ENCODE results near the gene SLC41A3.

SLC41A3 gene

GRCh38 chr3:126017362-126017761 is 66.6 kb downstream of the SLC41A3 start:
- H3K4me1 ChIP-seq (ENCODE audit: control insufficient read depth, insufficient read depth, low read length): no peaks in the 10 kb centered on the region
- no peaks in the 10 kb centered on the region for H3K9me3 ChIP-seq (ENCODE audit: control insufficient read depth, insufficient read depth, low read depth, low read length)
- ChIA-PET POLR2A (no interaction called here), CTCF (no interaction called here)
- peaks cover 0 to 37% of the 10 kb centered on the region in 2 experiments; a peak in 1 of 3 replicates for H3K36me3 ChIP-seq (ENCODE audit: control insufficient read depth in 2 of 2, insufficient read depth in 1 of 2, low read length in 2 of 2)
- H3K27ac ChIP-seq (ENCODE audit: extremely low read depth, low read depth, low read length): no peak overlapping the region
- no peak for TF ChIP-seq ZNF670 (tag by site-specific recombination; IDR thresholded peaks at IDR 0.05; ENCODE audit: low read depth)
- no peak for TF ChIP-seq HIC1 (tag by site-specific recombination; IDR thresholded peaks at IDR 0.05)
- TF ChIP-seq ZNF677 (tag by site-specific recombination; IDR thresholded peaks at IDR 0.05): no peak
- no peak for TF ChIP-seq ZNF311 (tag by site-specific recombination; IDR thresholded peaks at IDR 0.05; ENCODE audit: borderline replicate concordance)
- TF ChIP-seq ZNF792 (tag by site-specific recombination; IDR thresholded peaks at IDR 0.05): no peak
- TF ChIP-seq ZNF624 (tag by site-specific recombination; IDR thresholded peaks at IDR 0.05): no peak
- TF ChIP-seq ZNF366 (tag by site-specific recombination; conservative IDR thresholded peaks at IDR 0.05): no peak
- TF ChIP-seq ZNF221 (tag by site-specific recombination; IDR thresholded peaks at IDR 0.05; ENCODE audit: borderline replicate concordance): no peak
- no peak for TF ChIP-seq CTCF (tag by site-specific recombination; IDR thresholded peaks at IDR 0.05)
- no peak for TF ChIP-seq GLI4 (tag by site-specific recombination; IDR thresholded peaks at IDR 0.05)
- H3K4me3 ChIP-seq (ENCODE audit: low read depth, low read length): no peak overlapping the region

- Histone ChIP-seq H3K36me3 (ENCODE audit: control insufficient read depth in 2 of 2, insufficient read depth in 1 of 2, low read length in 2 of 2) (peaks cover 0 to 45% of the 10 kb centered on the region in 2 experiments; a peak in 1 of 3 replicates), H3K27ac (ENCODE audit: extremely low read depth, low read depth, low read length) (no peak overlapping the region), H3K4me3 (ENCODE audit: low read depth, low read length) (no peak overlapping the region), H3K9me3 (ENCODE audit: control insufficient read depth, insufficient read depth, low read depth, low read length) (no peaks in the 10 kb centered on the region), H3K4me1 (ENCODE audit: control insufficient read depth, insufficient read depth, low read length) (no peaks in the 10 kb centered on the region)
- ChIA-PET POLR2A (no interaction called here), CTCF (no interaction called here)
- TF ChIP-seq ZNF10 (tag by site-specific recombination; IDR thresholded peaks at IDR 0.05) (peak; percentile 51; the same call in 1 of the 2 replicates), ZNF776 (tag by site-specific recombination; IDR thresholded peaks at IDR 0.05; ENCODE audit: borderline replicate concordance) (no peak)
These were observed 67.3 kb downstream of the SLC41A3 start for GRCh38 chr3:126016616-126017015.

- POLR2A ChIA-PET: no interaction called here
- no peak overlapping the region for H3K4me3 ChIP-seq (ENCODE audit: low read depth, low read length)
- H3K27ac ChIP-seq (ENCODE audit: extremely low read depth, low read depth, low read length): no peak overlapping the region
- H3K9me3 ChIP-seq (ENCODE audit: control insufficient read depth, insufficient read depth, low read depth, low read length): no peaks in the 10 kb centered on the region
- CTCF ChIA-PET: no interaction called here
- H3K4me1 ChIP-seq (ENCODE audit: control insufficient read depth, insufficient read depth, low read length): no peaks in the 10 kb centered on the region
- peaks cover 0 to 53% of the 10 kb centered on the region in 2 experiments; a peak in 1 of 3 replicates for H3K36me3 ChIP-seq (ENCODE audit: control insufficient read depth in 2 of 2, insufficient read depth in 1 of 2, low read length in 2 of 2)
- TF ChIP-seq ZFP3 (tag by site-specific recombination; IDR thresholded peaks at IDR 0.05; ENCODE audit: low read depth) (no peak), GLI4 (tag by site-specific recombination; IDR thresholded peaks at IDR 0.05) (no peak), ZBTB6 (tag by site-specific recombination; IDR thresholded peaks at IDR 0.05) (no peak), RBAK (tag by site-specific recombination; IDR thresholded peaks at IDR 0.05) (no peak), SP3 (tag by site-specific recombination; IDR thresholded peaks at IDR 0.05) (no peak), ZNF19 (tag by site-specific recombination; IDR thresholded peaks at IDR 0.05; ENCODE audit: low read depth) (no peak), CTCF (tag by site-specific recombination; IDR thresholded peaks at IDR 0.05) (no peak), ZNF626 (tag by site-specific recombination; IDR thresholded peaks at IDR 0.05) (no peak), MYNN (tag by site-specific recombination; IDR thresholded peaks at IDR 0.05; ENCODE audit: borderline replicate concordance) (no peak), AEBP2 (tag by site-specific recombination; IDR thresholded peaks at IDR 0.05; ENCODE audit: borderline replicate concordance) (no peak)
These were observed 68.8 kb downstream of the SLC41A3 start for GRCh38 chr3:126015075-126015474.

All from HEK293 (cell line).